B cell (primary cell): ENCODE results near the gene KRTAP10-12.

ENCODE experiments used
- EZH2 ChIP-seq: IDR thresholded peaks from 2 replicates; pipeline ENCODE4 v1.6.1; 2012; ENCODE audit warnings: borderline replicate concordance, low read depth, mild to moderate bottlenecking, moderate library complexity, low read length; ENCODE audit not compliant: insufficient read depth, poor library complexity, severe bottlenecking
- TF ChIP-seq, protein P1 (sequence below): fragments of 200-600 bp; IDR thresholded peaks from one replicate; pipeline ENCODE4 v1.8.0; 2022; ENCODE audit warnings: antibody characterized with exemption, mild to moderate bottlenecking

DNA sequence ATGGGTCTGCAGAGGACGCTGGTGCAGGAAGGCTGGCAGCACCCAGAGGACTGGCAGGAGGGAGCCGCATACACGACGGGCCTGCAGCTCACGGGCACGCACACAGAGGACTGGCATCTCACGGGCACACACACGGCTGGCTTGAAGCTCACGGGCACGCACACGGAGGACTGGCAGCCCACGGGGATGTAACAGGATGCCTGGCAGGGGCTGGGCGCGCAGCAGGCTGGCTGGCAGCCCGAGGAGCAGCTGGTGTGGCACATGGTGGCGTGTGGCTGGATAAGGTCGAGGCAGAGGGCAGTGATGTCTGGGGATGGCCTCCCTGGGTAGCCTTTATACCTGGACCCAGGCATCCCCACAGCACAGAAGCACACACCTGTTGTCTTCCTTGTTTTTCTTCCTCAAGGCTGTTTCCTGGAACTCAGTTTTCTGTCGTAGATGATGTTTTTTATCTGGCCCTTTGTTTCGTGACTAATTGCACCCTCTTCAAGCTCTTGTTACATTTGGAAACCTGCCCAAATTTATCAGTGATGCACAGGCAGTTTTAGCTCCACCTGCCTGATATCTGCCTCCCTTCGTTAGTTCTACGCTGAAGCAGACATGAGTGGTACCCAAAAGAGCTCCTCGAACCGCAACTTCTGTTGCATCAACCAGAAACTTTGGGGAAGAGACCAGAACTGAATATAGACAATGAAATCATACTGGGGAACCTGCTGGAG lies 15.0 kb upstream of the KRTAP10-12 start, which contains the start of gene KRTAP12-1:
- TF ChIP-seq, protein P1, sequence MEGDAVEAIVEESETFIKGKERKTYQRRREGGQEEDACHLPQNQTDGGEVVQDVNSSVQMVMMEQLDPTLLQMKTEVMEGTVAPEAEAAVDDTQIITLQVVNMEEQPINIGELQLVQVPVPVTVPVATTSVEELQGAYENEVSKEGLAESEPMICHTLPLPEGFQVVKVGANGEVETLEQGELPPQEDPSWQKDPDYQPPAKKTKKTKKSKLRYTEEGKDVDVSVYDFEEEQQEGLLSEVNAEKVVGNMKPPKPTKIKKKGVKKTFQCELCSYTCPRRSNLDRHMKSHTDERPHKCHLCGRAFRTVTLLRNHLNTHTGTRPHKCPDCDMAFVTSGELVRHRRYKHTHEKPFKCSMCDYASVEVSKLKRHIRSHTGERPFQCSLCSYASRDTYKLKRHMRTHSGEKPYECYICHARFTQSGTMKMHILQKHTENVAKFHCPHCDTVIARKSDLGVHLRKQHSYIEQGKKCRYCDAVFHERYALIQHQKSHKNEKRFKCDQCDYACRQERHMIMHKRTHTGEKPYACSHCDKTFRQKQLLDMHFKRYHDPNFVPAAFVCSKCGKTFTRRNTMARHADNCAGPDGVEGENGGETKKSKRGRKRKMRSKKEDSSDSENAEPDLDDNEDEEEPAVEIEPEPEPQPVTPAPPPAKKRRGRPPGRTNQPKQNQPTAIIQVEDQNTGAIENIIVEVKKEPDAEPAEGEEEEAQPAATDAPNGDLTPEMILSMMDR, result no peak
- TF ChIP-seq EZH2, result no peak
